Measurements from ENCODE around the gene PACSIN2. TPM values are rescaled to one million over a fixed set of nuclear protein-coding genes. Genes with fewer than 3 reads are reported as not detected.
"Not testable (repeated sequence)": the region's sequence is repeated elsewhere in the genome, so short reads cannot be mapped to it uniquely, and the experiment has no call there.

The PACSIN2 gene
- total RNA-seq, 1 donor from 2014 or later = 19.2 TPM

DNA sequence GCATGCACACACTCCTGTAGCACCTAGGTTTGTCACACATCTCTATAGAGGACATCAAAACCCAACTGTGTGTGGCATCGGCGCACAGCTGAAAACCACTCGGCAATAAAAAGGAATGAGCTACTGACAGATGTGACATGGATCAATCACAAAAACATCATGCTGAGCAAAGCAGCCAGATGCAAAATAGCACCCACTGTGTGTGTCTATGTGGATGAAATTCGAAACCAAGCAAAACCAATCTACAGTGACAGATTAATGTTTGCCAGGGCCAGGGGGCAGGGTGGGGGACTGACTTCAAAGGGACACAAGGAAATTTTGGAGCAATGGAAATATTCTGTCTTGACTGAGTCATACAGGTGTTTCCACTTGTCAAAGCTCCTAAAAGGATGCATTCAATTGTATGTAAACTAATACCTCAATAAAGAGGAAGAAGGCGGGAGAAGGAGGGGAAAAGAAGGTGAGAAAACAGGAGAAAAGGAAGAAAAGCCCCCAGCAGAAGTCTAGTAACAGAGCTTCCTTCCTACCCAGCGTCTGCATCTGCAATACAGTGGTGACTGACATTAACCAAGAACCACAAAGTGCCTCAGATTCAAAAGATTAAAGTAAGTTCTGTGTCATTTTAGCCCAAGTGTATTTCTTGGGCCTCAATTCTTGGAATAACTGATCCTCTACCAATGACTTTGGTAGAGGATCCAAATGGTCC, 49.8 kb downstream of the PACSIN2 start:
- DNase-seq = no peak

DNA sequence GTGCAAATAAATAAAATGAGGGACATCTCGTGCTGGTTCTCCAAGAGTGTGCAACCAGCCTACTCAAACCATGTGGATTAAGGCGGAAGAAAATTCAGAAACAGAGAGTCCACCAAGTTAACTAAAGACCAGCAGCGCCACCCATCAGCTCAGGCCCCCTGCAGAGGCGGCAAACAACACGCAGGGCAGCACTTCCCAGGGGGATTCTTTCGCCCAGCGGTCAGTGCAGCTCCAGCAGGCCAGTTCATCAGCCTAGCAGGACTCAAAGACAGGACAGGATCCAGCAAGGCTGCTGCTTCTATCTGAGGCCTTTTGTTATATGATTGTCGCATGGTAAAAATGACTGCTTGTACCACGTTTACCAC, 51.7 kb downstream of the PACSIN2 start:
- DNase-seq = no peak

DNA sequence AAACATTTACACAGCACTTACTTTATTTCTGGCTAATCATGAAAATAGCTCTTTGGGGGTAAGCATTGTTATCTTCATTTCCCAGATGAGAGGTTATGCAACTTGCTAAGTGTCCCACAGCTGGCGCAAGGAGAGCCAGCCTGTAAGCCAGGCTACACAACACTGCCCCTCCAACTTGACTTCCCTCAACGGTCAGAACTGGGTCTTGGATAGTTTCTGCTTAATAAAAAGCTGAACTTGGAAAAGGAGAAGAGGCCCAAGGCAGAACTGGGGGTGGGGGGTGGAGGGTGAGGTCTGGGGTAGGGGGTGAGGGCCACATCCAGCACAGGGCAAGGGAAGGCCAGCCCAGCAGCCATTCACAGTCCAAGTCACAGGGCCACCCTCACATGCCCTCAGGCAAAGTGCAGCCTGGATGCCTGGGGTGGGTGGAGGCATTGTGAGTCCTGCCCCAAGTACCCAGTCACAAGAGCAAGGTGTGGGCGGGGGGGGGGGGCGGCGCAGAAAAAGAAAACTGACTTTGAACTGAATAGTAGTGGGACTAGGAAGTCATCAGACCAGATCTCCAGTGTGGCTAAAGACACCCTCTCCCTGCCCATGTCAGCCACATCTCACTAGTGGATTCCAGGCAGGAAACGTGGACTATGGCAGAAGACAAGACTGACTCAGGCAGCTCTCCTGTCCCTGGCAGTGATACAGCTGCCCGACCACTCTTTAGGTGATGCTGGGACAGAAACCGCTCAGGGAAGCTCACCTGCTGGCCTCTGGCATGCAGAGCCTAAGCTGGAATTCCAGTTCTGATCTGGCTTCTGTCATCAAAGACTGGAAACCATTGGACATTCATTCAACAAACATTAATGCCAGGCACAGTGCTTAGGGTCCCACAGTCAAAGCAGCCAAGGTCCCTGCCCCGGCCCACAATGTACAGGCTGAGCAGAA, 52.4 kb downstream of the PACSIN2 start:
- DNase-seq = no peak

DNA sequence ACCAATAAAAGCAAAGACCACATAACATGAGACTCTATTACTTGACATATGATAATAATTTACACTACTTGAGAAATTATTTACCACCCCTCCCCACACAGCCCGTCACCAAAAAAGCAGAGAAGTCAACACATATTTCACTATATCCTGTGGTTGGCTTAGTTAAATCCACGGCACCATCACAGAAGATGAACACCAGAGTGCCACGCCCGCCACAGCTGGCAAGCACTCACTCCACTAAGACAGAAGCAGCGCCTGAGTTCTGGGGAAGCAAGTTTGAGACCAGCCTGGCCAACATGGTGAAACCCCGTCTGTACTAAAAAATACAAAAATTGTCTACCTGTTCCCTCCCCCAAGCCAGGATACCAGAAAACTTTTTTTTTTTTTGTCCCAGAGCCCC, 53.1 kb downstream of the PACSIN2 start:
- no peak for DNase-seq

DNA sequence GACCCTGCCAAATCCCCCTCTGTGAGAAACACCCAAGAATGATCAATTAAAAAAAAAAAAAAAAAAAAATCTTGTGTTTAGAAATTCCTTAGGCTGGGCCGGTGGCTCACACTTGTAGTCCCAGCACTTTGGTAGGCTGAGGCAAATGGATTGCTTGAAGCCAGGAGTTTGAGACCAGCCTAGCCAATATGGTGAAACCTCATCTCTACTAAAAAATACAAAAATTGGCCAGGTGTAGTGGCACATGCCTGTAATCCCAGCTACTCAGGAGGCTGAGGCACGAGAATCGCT, 53.6 kb downstream of the PACSIN2 start:
- not testable (repeated sequence) for DNase-seq

DNA sequence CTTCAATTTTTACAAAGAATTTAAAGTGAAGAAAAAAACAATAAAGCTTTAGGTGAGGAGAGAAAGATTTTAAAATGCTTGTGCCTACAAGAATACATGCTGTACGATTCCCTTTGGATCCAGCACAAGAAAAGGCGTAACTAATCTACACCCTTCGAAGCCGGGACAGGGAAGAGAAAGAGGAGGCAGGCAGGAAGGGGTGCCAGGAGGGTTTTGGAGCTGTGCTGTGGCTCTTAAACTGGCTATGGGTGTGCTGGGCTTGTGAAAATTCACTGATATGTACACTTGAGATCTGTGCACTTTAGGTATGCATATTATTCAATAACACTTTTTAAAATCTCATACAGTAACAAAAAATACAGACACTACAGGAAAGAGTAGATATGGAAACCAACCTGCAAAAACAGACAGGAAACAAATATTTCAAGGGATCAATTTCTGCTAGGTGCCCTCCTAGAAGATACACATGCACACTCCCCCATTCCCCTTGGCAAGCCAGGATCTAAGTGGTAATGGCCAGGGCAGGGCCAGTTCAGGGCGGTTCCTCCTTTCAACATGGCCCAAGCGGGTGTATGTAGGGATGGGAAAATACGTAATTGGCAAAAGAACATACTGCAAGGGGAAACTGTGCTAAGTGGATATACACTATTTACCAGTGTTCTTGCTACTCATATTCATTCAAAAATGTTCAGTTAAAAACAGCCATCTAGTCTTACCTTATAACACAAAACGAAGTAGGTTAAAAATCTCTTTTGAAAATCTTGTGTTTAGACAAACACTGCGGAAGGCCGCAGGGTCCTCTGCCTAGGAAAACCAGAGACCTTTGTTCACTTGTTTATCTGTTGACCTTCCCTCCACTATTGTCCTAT, 54.2 kb downstream of the PACSIN2 start:
- DNase-seq = no peak

DNA sequence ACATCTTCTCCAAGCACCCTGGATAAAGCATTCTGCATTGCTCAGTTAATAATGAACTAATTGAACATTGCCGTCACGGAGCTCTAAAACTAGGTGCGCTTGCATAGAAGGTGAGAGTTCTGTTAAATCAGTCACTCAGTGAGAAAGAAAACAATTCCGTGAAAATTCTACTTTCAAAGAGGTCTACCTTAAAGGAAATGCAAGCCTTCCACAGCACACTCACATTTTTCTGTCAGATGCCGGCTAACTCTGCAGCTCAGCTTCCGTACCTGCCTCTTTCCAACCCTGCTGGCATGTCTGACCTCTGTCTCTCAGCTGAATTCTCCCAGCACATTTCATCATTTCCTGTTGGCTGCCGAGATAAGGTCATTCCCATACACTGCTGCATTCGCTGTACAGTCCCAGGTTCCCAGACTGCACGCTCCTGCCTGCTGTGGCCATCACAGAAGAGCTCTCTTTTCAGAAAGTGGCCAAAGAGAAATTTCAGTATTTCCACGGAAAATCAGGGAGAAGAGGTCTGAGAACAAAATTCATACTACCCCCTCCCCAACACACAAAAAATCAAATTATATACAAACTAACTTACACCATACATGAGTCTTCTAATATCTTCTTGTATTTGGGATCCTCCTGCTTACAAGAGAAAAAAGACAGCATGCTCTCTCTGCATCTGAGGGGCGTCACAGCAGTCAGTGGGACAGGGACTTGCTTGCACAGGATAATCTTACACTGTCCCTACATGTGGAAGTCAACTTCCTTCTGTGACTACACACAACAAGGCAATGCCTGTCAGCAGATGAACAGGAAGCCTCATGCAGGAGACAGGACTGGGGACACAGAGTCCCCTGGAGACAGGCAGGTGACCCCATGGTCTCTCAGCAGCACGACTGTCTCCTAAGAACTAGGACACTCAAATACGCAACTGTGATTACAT, 55.1 kb downstream of the PACSIN2 start:
- no peak for DNase-seq

DNA sequence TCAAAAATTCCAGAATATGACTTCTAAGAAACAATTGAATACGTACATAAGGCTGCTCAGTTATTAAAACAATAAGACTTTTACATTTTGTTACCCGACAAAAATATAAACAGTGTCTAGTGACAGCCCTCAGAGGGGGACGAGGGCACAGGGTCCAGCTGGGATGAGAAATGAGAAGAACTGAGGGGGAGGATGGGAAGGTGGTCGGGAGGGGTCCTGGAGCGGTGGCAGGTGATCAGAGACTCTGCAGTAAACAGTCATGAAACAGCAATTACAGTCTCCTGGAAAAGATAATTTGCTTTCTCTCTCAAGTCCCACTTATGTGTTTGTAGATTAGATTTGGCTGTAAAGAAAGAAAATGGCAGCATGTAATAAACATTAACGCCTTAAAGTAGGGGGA, 56.0 kb downstream of the PACSIN2 start:
- DNase-seq = no peak

DNA sequence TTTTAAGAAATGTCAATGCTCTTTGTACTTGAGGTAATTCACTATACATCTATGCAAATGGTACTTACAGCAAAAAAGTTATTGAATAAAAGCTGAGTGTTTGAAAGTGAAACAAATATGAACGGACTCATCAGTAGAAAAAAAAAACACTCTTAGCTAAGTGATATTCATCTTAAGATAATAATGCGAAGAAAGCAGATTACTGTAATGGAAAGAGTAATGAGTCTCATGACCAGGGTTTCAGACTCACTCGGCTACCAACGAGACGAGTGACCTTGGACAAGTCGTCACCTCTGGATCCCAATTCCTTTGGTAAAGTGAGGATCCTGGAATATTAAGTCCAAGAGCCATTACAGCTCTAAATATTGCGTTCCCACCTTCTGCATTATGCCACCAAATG, 57.0 kb downstream of the PACSIN2 start:
- no peak for DNase-seq

DNA sequence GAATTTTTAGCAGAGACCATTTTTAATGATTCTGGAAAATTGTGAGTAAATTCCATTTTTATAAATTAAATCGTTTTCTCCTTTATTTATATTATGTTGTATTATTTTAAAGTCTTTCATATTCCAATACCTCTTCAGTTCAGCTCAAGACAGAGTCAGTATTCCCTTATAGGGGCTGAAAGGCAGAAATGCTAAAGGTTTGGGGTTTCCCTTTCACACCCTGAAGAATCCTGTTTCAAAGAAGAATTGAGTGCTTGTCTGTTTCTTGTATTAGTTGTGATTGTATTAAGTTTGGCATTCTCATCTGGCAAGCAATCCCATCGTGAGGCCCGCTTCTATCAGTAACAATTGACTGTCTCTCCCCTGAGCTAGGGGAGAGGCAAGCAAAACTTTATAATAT, 57.4 kb downstream of the PACSIN2 start:
- no peak for DNase-seq

DNA sequence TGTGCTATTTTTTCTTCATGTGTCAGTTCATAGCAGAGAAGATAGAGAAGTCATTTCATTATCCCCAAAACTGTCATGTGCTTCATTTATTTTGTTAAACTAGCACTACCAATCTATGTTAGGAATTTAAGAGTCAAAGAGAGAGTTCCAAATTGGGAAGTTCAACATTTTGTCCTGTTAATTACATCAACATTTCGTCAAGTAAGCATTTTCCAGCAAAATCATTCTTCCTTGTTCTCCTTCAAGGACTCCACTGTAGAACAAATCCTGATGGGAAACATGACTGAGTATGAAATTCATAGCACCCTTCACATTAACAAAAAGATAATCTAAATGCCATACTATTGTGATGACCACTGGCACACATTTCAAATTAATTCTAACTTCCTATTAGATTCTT, 59.1 kb downstream of the PACSIN2 start:
- no peak for DNase-seq

DNA sequence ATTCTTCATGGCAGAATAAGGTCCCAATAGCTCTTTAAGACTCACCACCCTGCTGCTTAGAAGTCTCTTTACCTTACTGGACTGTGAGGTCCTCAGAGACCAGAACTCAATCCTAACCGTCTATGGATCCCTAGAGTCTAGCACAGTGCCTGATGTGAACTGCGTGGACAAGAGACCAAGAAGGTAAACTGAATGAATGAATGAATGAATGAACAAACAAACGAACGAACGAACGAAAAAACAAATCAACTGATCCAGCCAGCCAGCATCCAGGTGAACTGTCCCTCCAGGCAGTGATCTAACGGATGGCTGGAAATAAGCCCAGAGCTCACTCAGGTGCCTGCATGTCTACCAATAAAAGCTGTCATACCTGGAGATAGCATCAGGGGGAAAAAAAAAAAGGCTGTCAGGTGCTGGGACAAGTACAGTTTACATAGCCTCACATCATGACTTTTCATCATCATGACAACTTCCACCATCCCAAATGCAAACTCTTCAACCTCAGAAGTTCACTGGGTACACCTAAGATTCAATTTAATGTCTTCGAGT, 59.8 kb downstream of the PACSIN2 start:
- DNase-seq = no peak

DNA sequence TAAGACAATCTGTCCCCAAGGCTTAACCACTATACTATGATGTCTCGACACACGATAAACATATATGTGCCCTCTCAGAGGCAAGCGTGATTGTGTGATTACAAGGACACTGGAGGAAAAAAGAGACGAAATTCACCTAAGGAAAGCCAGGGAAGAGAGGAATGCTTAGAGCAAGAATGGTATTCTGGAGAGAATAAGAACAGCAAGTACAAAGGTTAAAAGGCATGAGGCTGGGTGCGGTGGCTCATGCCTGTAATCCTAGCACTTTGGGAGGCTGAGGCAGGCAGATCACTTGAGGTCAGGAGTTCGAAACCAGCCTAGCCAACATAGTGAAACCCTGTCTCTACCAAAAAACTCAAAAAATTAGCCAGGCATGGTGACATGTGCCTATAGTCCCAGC, 61.2 kb downstream of the PACSIN2 start:
- not testable (repeated sequence) for DNase-seq

DNA sequence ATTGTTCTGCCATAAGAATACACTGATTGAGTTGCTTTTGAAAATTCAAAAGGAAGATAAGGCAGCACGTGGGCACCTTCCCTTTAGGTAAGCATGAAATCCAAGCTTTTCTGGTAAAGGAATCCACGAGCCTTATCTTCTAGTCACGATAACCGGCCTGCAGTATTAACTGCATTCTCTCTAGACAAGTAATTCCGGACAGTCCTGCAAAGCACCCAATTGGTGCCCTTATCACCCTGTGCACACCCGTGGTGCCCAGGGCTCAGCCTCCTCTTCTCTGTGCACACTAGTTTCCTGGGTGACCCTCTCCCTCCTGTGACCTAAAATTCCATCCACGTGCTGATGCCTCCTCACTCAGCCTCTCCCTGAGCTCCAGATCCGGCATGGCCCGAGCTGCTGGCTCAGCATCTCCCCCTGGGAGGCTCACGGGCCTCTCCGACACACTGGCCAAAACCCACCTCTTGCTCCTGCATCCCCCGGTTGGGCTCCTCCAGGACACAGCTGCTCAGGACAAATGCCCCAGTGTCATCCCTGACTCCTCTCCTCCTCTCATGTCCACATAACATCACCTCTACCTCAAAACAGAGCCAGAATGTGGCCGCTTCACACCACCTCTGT, 63.7 kb downstream of the PACSIN2 start:
- no peak for DNase-seq

DNA sequence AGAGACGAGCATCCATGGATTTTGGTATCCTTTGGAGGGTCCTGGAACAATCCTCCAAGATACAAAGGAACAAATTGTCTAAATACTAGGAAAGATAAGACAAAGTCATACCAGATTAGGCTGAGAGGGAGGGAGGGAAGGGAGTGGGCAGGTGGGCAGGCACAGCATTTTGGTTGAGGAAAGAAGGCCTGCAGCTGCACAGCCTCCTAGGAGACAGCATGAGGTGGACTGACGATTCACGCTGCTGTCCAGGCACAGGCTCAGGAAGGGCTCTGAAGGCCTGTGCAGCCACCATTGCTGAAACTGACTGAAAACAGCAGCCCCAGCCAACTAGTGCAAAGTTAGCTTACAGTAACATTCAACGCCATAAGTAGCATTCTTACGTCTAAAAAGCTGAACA, 64.7 kb downstream of the PACSIN2 start:
- no peak for DNase-seq

DNA sequence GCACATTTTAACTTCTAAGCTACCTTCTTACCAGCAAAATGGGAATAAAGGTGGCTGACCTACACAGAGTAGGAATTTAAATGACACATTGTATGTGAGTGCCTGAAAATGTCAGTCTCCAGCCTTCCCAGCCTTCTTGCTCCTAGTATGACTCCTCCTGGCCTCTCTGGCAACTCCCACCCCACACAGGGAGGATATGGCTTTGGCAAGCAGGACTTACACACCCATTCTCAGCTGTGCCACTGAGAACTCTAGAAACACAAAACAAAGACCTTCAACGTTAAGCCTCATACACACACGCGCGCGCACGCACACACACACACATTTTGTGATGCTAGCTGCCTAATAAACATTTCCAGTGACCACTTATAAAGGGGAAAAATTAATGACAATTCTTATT, 65.8 kb downstream of the PACSIN2 start:
- no peak for DNase-seq

DNA sequence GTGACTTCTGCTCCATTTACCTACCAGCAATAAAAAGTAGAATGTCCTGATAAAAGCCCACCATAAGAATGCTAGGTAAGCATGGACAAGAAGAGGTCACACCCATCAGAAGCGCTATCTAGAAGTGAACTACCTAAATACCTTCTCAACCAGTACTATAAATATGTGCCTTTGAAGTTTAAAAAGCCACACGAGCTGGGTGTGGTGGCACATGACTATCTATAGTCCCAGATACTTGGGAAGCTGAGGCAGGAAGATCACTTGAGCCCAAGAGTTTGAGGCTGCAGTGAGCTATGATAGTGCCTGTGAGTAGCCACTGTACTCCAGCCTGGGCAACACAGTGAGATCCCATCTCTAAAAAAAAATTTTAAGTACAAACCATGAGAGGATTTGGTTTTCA, 66.7 kb downstream of the PACSIN2 start:
- no peak for DNase-seq

DNA sequence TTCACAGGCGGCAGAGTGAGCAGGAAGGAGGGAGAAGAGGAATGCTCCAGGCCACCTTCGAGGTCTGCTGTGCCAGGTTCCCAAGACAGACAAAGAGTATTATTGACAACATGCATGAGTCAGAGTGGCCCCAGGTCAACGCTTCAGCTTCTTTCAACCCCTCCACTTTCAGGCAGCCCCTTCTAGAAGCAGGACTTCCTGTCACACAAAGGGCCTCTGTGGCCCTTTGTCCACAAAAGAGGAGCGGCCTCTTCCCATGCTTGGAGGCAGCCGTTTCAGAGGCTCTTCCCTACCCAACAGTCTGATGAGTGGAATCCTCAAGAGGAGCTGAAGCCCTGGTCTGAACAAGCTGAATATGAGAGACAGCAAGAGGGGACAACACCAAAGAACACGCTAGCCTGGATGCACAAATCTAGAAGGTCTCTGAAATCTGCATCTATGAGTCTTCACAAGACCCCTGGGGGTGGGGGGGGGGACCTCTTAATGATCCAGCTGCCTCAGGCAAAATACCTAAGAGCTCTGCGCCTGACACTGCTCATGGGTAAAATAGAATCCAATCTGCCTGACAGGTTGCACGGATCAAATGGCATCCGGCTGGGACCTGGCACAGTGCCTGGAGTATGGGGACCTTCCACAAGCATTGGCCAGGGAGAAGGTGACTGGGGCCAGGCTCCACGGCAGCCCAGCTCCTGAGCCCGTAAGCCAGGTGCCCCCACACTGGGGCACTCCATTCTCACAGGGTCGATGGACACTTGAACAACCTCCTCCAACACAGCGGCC, 67.5 kb downstream of the PACSIN2 start:
- DNase-seq = no peak

DNA sequence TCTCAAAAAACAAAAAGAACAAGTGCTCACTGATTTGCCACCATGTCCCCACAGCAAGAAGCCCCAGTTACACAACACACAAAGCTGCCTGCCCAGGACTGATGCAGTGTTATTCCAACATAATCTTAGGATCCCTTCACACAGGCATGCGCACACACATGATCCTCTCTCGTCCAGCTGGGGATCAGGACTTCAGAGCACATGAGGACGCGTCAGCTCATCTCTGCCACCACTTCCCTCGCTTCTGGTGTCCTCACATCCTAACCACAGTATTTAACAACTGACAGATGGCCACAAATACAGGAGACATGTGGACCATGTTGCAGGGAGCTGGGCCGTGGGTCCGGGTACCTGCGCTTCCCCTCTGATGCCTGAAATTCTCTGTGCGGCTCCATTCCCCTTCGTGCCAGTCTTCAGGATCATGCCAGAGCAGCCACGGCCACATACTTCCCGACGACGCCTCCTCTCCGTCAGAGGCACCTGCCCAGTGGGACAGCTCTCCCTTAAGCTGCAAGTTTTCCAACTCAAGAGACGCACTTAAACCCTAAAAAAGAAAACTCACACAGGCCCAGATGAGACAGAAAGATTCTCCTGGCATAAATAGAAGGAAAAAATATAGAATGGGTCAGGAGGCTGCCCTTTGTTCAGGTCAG, 68.3 kb downstream of the PACSIN2 start:
- no peak for DNase-seq

DNA sequence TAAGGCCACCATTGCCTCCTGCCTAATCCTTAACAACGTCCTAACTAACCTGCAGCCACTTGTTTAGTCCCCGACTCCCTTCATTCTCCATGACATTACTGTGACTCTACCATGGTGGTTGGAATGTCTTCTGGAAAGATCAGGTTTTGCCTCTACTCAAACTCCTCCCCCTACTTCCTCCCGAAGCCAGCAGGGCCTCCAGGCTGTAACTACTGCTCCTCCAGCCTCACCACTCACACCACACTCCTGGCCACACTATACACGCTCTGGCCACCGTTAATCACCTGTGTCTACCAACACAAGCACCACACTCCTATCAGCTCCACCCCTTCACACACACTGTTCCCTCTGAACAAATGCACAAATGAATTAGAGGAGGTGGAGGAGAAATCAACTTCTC, 69.2 kb downstream of the PACSIN2 start:
- no peak for DNase-seq
